GM06990 (cell line): Measurements from ENCODE around the gene RPH3AL.

ENCODE experiments used
- DNase-seq: peaks from one replicate; pipeline ENCODE4 v3.0.0-alpha.2; 2011; ENCODE audit not compliant: insufficient read length; ENCODE audit errors: extremely low read depth
- H3K27me3 ChIP-seq: replicated peaks from 2 replicates; pipeline ENCODE4 v1.6.0; 2011; ENCODE audit warnings: low read length; ENCODE audit not compliant: control insufficient read depth, insufficient read depth
- H3K36me3 ChIP-seq: 2 replicates; pipeline ENCODE4 v1.5.1; 2011; ENCODE audit warnings: low read length; ENCODE audit not compliant: control insufficient read depth, insufficient read depth
- H3K4me3 ChIP-seq: replicated peaks from 2 replicates; pipeline ENCODE4 v1.5.1; 2011; ENCODE audit warnings: low read depth, mild to moderate bottlenecking, control low read depth, low read length
- CTCF ChIP-seq: IDR thresholded peaks from 2 replicates; pipeline ENCODE4 v1.5.1; 2011; ENCODE audit warnings: low read length, control low read depth, mild to moderate bottlenecking, inconsistent platforms; ENCODE audit not compliant: insufficient read depth, poor library complexity, severe bottlenecking

RPH3AL gene

GRCh38 chr17:333626-334396 lies 18.8 kb downstream of the RPH3AL start:
- no peaks in the 10 kb centered on the region; the same call in 1 of the 2 replicates for H3K27me3 ChIP-seq
- no peak for TF ChIP-seq CTCF
- H3K36me3 ChIP-seq, result no peaks in the 10 kb centered on the region
- no peak overlapping the region for H3K4me3 ChIP-seq
- no peak for DNase-seq

- H3K4me3 ChIP-seq, result no peak overlapping the region
- H3K36me3 ChIP-seq, result no peaks in the 10 kb centered on the region
Measured at GRCh38 chr17:332558-333322, 19.9 kb downstream of the RPH3AL start.

GRCh38 chr17:332023-332422 lies 20.6 kb downstream of the RPH3AL start:
- TF ChIP-seq CTCF, result no peak
- no peak for DNase-seq
- H3K4me3 ChIP-seq, result no peak overlapping the region
- H3K27me3 ChIP-seq, result no peaks in the 10 kb centered on the region; the same call in 1 of the 2 replicates
- H3K36me3 ChIP-seq, result no peaks in the 10 kb centered on the region

More at GRCh38 chr17:332558-333322, 19.9 kb downstream of the RPH3AL start:
- TF ChIP-seq CTCF, result no peak
- H3K27me3 ChIP-seq, result no peaks in the 10 kb centered on the region; the same call in 1 of the 2 replicates
- no peak for DNase-seq

- Histone ChIP-seq H3K36me3 (no peaks in the 10 kb centered on the region), H3K27me3 (no peaks in the 10 kb centered on the region; the same call in 1 of the 2 replicates), H3K4me3 (no peak overlapping the region)
- no peak for TF ChIP-seq CTCF
- no peak for DNase-seq
Measured at GRCh38 chr17:330993-331701, 21.5 kb downstream of the RPH3AL start.

- H3K27me3 ChIP-seq, result no peaks in the 10 kb centered on the region; the same call in 1 of the 2 replicates
- H3K4me3 ChIP-seq, result no peak overlapping the region
- DNase-seq, result no peak
- no peak for TF ChIP-seq CTCF
- no peaks in the 10 kb centered on the region for H3K36me3 ChIP-seq
Measured at GRCh38 chr17:329784-330420, 22.7 kb downstream of the RPH3AL start.
